NCI-H510A treated with DMSO at 0.1 percent for 48 hours (cell line): Measurements from ENCODE around the gene PTPRN2.

Source experiments
- DNase-seq: peaks from one replicate; lab custom pipeline; 2025; lab: John Stamatoyannopoulos, UW

Gene PTPRN2

GRCh38 chr7:158070222-158070920, 517.3 kb downstream of the PTPRN2 start:
- DNase-seq = no peak

- DNase-seq = no peak
These were observed 518.8 kb downstream of the PTPRN2 start for GRCh38 chr7:158068853-158069252.

DNA sequence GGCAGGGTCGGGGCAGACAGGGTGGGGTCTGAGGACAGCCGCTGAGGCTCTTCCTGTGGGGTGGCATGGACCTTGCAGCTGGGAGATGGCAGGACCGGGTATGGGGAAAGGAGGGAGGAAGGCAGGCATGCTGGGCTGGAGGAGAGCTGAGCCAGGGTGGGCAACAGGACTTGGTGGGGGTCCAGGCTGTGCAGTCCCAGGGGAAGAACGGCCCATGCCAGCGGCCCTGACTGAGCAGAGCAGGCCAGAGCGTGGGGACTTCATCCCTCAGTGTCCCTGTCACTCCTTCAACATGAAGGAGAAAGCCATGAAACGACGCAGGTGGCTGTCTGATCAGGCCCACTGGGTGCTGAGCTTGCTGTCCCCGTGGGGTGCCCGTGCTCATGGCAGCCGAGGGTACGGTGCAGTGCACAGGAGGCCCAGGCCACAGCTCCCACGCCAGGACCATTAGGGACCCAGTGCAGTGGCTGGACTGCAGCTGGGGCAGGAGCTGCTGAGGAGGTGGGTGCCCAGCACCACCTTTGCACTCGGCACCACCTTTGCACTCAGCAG, 519.6 kb downstream of the PTPRN2 start:
- DNase-seq = no peak

- DNase-seq = no peak
These were observed 520.2 kb downstream of the PTPRN2 start for GRCh38 chr7:158067219-158067930.

- no peak for DNase-seq
These were observed 521.5 kb downstream of the PTPRN2 start for GRCh38 chr7:158066085-158066484.

GRCh38 chr7:158065340-158065739, 522.3 kb downstream of the PTPRN2 start:
- no peak for DNase-seq

DNA sequence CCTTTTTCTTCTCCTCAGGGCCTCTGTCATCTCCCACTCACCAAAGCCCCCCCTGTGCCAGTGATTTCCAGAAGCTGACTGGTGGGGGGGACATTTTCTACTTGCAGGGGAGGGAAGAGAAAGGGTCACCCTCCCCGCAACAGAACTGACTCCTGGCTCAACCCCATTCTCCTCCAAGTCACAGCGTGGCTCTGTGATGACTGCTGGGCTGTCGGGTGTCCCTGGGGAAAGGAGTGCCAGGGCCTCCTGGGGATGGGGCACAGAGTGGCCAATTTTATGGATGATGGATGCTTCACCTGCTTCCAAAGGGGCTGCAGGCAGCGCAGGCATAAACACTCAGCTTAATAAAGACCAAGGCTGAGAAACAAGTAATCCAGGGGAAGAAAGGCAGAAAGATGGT, 523.0 kb downstream of the PTPRN2 start:
- no peak for DNase-seq

DNA sequence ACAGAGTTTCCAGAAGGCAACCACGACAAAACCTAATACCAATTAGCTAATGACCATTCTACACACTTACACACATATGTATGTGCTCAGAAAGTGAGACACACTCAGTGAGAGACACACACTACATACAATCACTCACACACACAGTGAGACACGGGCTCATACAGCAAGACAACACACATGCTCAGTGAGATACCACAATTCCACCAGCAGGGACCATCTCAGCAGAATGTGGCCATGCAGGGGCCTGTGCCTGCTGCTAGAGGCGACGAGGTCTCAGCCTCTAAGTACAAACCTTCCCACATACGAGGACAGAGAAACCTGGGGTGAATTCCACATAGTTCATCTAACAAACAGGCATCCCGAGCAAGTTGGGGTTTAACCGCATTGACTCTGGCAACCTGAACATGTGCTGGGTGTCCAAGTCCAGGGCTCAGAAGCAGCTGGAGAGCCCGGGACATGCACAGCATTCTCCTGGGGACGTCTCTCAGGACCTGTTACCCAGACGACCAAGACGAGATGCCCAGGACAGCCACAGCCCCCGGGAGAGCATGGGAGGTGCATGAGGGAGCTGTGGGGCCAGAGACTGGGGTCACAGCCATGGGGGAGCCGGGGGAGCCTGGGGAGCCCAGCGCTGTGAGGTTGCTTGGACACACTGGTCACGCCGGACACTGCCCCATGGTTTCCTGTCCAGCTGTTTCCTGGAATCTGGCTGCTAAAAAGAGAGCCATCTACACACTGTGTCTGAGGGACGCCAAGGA, 523.6 kb downstream of the PTPRN2 start:
- DNase-seq = no peak

DNA sequence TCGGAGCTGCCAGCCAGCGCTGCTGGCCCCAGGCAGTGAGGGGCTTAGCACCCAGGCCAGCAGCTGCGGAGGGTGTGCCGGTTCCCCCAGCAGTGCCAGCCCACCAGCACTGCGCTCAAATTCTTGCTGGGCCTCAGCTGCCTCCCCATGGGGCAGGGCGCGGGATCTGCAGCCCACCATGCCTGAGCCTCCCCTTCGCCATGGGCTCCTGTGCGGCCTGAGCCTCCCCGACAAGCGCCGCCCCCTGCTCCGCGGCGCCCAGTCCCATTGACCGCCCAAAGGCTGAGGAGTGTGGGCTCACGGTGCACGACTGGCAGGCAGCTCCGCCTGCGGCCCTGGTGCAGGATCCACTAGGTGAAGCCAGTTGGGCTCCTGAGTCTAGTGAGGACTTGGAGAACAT, 525.0 kb downstream of the PTPRN2 start:
- DNase-seq = no peak

- DNase-seq = no peak
These were observed 525.6 kb downstream of the PTPRN2 start for GRCh38 chr7:158061884-158062656.

- no peak for DNase-seq
These were observed 526.5 kb downstream of the PTPRN2 start for GRCh38 chr7:158061026-158061630.

DNA sequence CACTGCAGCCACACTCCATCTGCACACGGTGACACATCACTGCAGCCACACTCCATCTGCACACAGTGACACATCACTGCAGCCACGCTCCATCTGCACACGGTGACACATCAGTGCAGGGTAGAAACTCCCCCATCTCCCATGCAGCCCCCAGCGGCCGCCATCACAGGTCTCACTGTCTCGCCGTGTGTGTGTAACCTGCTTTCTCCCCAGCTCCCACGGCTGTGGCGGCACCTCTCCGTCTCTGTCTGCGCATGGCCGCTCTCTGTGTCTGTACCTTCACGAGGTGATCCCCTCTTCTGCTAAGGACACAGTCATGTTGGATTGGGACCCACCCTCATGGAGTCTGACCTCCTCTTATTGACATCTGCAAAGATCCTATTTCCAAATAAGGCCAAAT, 527.4 kb downstream of the PTPRN2 start:
- DNase-seq = no peak

DNA sequence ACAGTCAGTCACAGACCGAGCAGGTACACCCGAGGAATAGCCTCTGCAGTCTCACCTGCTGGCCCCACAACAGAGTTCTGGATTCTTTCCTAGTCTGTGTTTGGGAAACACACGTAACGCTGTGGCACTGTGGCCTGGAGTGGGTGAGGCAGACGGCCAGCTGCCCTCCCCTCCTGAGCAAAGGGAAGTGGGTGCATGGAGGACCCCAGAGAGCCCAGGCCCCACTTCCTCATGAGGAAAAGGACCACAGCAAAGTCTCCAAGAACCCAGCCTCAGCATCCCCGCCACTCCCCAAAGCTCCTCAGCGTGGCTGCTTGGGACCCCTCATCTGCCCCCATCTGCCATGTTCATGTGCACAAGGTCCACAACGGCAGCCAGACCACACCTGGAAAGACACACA, 530.2 kb downstream of the PTPRN2 start:
- DNase-seq = no peak

DNA sequence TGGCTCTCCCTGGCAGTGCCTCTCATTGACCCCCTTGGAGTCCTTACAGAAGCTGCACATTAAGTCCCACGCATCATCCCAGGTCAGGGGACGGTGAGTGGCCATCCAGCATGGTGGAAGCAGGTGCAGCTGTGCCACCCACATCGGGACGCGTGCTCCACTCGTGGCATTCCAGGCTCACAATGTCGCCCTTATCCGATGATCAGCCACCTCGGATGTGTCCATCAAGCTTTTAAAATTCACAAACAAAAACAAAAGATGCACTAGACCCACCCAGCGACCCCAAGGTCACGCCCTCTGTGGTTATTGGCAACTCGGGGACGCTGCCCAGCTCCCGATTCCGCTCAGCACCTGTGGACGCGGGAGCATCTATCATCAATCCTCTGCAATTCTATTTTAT, 530.9 kb downstream of the PTPRN2 start:
- no peak for DNase-seq

DNA sequence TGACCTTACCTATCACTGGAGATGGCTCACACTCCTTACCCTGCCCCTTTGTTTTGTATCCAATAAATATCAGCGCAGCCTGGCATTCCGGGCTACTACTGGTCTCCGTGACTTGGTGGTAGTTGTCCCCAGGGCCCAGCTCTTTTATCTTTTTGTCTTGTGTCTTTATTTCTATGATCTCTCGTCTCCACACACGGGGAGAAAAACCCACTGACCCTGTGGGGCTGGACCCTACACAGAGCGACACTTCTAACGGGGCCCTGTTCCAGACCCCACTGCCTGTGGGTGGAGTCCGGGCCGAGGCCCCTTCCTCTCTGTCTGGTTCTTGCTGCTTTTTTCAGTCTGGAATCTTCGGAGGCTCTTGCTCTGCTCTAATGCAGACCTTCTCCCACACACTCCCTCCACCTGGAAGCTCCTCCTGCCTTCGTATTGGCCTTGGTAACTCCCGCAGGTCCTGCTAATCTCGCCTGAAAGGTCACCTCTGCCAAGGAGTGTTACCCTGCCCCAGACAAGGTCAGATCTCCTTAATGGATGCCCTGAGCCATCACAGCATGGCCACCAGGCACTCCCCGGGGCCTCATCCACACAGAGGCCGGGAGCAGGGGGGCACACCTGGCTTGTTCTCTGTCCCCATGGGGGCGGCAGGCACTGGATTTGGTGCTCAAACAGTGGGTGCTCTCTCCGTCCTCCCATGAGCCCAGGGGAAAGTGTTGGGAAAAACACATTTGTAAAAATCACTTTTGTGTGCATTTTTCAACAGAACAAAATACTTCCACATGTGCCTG, 531.7 kb downstream of the PTPRN2 start:
- no peak for DNase-seq

DNA sequence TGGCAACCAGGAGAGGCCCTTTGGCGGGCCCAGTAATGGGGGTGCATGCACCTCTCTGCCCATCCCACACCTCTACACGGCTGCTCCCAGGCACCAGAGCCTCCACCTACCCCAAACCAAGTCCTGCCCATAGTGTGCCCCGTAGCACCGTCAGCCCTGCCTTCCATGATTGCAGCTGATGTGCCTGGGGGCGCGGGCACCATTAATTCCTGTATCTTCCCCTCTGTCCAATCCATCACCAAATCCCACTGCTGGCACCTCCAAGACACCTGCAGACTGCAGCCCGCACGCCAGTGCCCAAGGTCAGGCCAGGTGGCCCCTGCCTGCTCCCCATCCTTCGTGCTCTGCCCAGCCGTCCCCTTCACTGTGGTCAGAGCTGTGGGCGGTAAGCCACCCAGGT, 533.0 kb downstream of the PTPRN2 start:
- no peak for DNase-seq

GRCh38 chr7:158054081-158054480, 533.5 kb downstream of the PTPRN2 start:
- DNase-seq = no peak

DNA sequence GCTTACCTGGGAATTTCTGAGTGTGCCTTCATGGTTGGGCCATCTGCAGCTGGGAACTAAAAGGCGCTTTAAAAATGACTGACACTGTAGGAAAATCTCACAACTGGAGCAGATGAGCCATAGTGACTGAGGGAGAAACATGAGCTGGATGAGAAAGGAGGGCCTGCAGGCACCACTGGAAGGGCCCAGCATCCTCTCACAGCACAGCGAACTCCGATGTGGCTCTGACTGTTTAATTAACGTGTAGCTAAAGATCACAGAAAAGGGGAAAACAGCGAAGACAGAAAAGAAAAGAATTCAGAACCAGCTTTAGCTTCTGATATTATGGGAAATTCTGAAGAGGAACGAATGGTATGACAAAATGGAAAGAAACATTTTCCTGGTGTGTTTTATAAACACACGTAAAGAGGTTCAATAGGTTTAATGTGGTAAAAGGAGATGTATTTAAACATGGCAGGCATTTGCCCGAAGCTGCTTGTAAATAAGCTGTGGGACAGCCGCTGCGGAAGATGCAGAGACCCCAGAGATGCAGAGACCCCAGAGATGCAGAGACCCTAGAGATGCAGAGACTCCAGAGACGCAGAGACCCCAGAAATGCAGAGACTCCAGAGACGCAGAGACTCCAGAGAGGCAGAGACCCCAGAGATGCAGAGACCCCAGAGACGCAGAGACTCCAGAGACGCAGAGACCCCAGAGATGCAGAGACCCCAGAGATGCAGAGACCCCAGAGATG, 534.3 kb downstream of the PTPRN2 start:
- DNase-seq = no peak

DNA sequence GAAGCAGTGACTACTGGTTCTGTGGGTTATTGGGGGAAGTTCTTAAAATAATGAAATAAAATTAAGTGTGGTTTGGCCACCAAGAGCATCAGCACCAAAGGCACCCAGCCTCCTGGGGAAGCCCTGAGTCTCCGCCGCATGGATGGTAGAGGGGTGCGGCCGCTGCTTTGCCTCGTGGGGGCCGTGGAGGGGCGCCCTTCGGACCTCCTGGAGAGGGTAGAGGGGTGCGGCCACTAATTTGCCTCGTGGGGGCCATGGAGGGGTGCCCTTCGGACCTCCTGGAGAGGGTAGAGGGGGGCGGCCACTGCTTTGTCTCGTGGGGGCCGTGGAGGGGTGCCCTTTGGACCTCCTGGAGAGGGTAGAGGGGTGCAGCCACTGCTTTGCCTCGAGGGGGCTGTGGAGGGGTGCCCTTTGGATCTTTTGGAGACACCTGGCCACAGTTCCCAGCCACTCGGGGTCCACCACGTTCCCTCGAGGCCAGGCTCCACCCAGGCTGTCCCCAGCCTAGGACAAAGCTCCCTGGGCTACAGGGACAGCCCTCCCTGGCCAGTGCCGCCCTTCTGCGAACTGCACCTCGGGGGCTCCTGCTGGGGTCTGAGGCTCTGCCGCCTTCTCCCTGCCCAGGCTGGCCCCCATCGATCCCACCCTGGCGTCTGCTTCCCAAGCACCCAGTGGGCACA, 535.1 kb downstream of the PTPRN2 start:
- DNase-seq = no peak
